ENCODE measurements around the gene RGS3. TPM values are rescaled to one million over a fixed set of nuclear protein-coding genes. Genes with fewer than 3 reads are reported as not detected.

Gene RGS3
- total RNA-seq, 3 donors from 2014 or later, result 51.4 to 65.9 (median 63.5) TPM

GRCh38 chr9:113452113-113452605, 11.4 kb upstream of the RGS3 start:
- ATAC-seq, result no peak
- Mint-ChIP-seq H3K27me3 (ENCODE audit: low read depth) (no peaks in the 10 kb centered on the region), H3K4me3 (no peak overlapping the region)

GRCh38 chr9:113454914-113455761, 8.4 kb upstream of the RGS3 start:
- no peak overlapping the region for H3K4me3 Mint-ChIP-seq
- no peaks in the 10 kb centered on the region for H3K36me3 Mint-ChIP-seq (ENCODE audit: insufficient read depth)
- ATAC-seq (no peak), DNase-seq (no peak)
- H3K27me3 Mint-ChIP-seq (ENCODE audit: low read depth), result no peaks in the 10 kb centered on the region
- H3K9me3 Mint-ChIP-seq, result no peaks in the 10 kb centered on the region
- no peaks in the 10 kb centered on the region for H3K4me1 Mint-ChIP-seq (ENCODE audit: low read depth)

More at GRCh38 chr9:113452113-113452605, 11.4 kb upstream of the RGS3 start:
- DNase-seq, result no peak
- H3K36me3 Mint-ChIP-seq (ENCODE audit: insufficient read depth), result no peaks in the 10 kb centered on the region
- no peaks in the 10 kb centered on the region for H3K4me1 Mint-ChIP-seq (ENCODE audit: low read depth)
- no peaks in the 10 kb centered on the region for H3K9me3 Mint-ChIP-seq

- ATAC-seq, result no peak
- Mint-ChIP-seq H3K4me1 (ENCODE audit: low read depth) (no peaks in the 10 kb centered on the region), H3K4me3 (no peak overlapping the region), H3K27me3 (ENCODE audit: low read depth) (no peaks in the 10 kb centered on the region), H3K36me3 (ENCODE audit: insufficient read depth) (no peaks in the 10 kb centered on the region), H3K9me3 (no peaks in the 10 kb centered on the region)
- no peak for DNase-seq
Measured at GRCh38 chr9:113456235-113456634, 7.3 kb upstream of the RGS3 start.

- no peaks in the 10 kb centered on the region for H3K4me1 Mint-ChIP-seq (ENCODE audit: low read depth)
- H3K9me3 Mint-ChIP-seq, result no peaks in the 10 kb centered on the region
- no peaks in the 10 kb centered on the region for H3K36me3 Mint-ChIP-seq (ENCODE audit: insufficient read depth)
- H3K27me3 Mint-ChIP-seq (ENCODE audit: low read depth), result no peaks in the 10 kb centered on the region
- ATAC-seq, result no peak
- DNase-seq, result no peak
- H3K4me3 Mint-ChIP-seq, result no peak overlapping the region
Measured at GRCh38 chr9:113461285-113461684, 2.2 kb upstream of the RGS3 start.

- no peaks in the 10 kb centered on the region for H3K27me3 Mint-ChIP-seq (ENCODE audit: low read depth)
- DNase-seq (no peak), ATAC-seq (no peak)
- no peak overlapping the region for H3K4me3 Mint-ChIP-seq
- no peaks in the 10 kb centered on the region for H3K9me3 Mint-ChIP-seq
- H3K4me1 Mint-ChIP-seq (ENCODE audit: low read depth), result no peaks in the 10 kb centered on the region
- no peaks in the 10 kb centered on the region for H3K36me3 Mint-ChIP-seq (ENCODE audit: insufficient read depth)
Measured at GRCh38 chr9:113461943-113462342, 1.6 kb upstream of the RGS3 start.

GRCh38 chr9:113462781-113463286, 693 bp upstream of the RGS3 start:
- H3K27me3 Mint-ChIP-seq (ENCODE audit: low read depth), result no peaks in the 10 kb centered on the region
- DNase-seq, result no peak
- H3K4me3 Mint-ChIP-seq, result no peak overlapping the region
- H3K4me1 Mint-ChIP-seq (ENCODE audit: low read depth), result no peaks in the 10 kb centered on the region
- H3K9me3 Mint-ChIP-seq, result peaks cover 6% of the 10 kb centered on the region
- H3K36me3 Mint-ChIP-seq (ENCODE audit: insufficient read depth), result no peaks in the 10 kb centered on the region
- ATAC-seq, result no peak

- ATAC-seq (no peak), DNase-seq (no peak)
- H3K36me3 Mint-ChIP-seq (ENCODE audit: insufficient read depth), result no peaks in the 10 kb centered on the region
- no peak overlapping the region for H3K4me3 Mint-ChIP-seq
- H3K27me3 Mint-ChIP-seq (ENCODE audit: low read depth), result no peaks in the 10 kb centered on the region
- peaks cover 10% of the 10 kb centered on the region for H3K9me3 Mint-ChIP-seq
- H3K4me1 Mint-ChIP-seq (ENCODE audit: low read depth), result no peaks in the 10 kb centered on the region
Measured at GRCh38 chr9:113464286-113464660, 746 bp downstream of the RGS3 start.

GRCh38 chr9:113465599-113466140, 2.1 kb downstream of the RGS3 start:
- ATAC-seq (no peak), DNase-seq (no peak)
- Mint-ChIP-seq H3K4me1 (ENCODE audit: low read depth) (no peaks in the 10 kb centered on the region), H3K9me3 (peaks cover 10% of the 10 kb centered on the region), H3K4me3 (no peak overlapping the region), H3K36me3 (ENCODE audit: insufficient read depth) (no peaks in the 10 kb centered on the region), H3K27me3 (ENCODE audit: low read depth) (no peaks in the 10 kb centered on the region)

GRCh38 chr9:113467183-113467582, 3.7 kb downstream of the RGS3 start:
- Mint-ChIP-seq H3K4me1 (ENCODE audit: low read depth) (no peaks in the 10 kb centered on the region), H3K9me3 (peaks cover 10% of the 10 kb centered on the region), H3K4me3 (no peak overlapping the region), H3K36me3 (ENCODE audit: insufficient read depth) (no peaks in the 10 kb centered on the region), H3K27me3 (ENCODE audit: low read depth) (no peaks in the 10 kb centered on the region)
- DNase-seq (no peak), ATAC-seq (no peak)

GRCh38 chr9:113468716-113469448, 5.4 kb downstream of the RGS3 start:
- Mint-ChIP-seq H3K4me1 (ENCODE audit: low read depth) (no peaks in the 10 kb centered on the region), H3K27me3 (ENCODE audit: low read depth) (no peaks in the 10 kb centered on the region), H3K36me3 (ENCODE audit: insufficient read depth) (no peaks in the 10 kb centered on the region), H3K4me3 (no peak overlapping the region), H3K9me3 (peaks cover 10% of the 10 kb centered on the region)
- DNase-seq, result no peak
- ATAC-seq, result no peak

GRCh38 chr9:113471143-113471542, 7.6 kb downstream of the RGS3 start:
- peaks cover 10% of the 10 kb centered on the region for H3K9me3 Mint-ChIP-seq
- H3K27me3 Mint-ChIP-seq (ENCODE audit: low read depth), result no peaks in the 10 kb centered on the region
- H3K4me3 Mint-ChIP-seq, result no peak overlapping the region
- H3K36me3 Mint-ChIP-seq (ENCODE audit: insufficient read depth), result no peaks in the 10 kb centered on the region
- ATAC-seq, result no peak
- H3K4me1 Mint-ChIP-seq (ENCODE audit: low read depth), result no peaks in the 10 kb centered on the region
- no peak for DNase-seq

GRCh38 chr9:113471566-113471965, 8.0 kb downstream of the RGS3 start:
- no peak for DNase-seq

GRCh38 chr9:113472199-113472598, 8.7 kb downstream of the RGS3 start:
- Mint-ChIP-seq H3K4me3 (no peak overlapping the region), H3K9me3 (peaks cover 10% of the 10 kb centered on the region), H3K27me3 (ENCODE audit: low read depth) (no peaks in the 10 kb centered on the region), H3K36me3 (ENCODE audit: insufficient read depth) (no peaks in the 10 kb centered on the region), H3K4me1 (ENCODE audit: low read depth) (no peaks in the 10 kb centered on the region)
- DNase-seq, result no peak
- no peak for ATAC-seq

More at GRCh38 chr9:113471566-113471965, 8.0 kb downstream of the RGS3 start:
- H3K4me3 Mint-ChIP-seq, result no peak overlapping the region
- ATAC-seq, result no peak
- H3K27me3 Mint-ChIP-seq (ENCODE audit: low read depth), result no peaks in the 10 kb centered on the region
- H3K36me3 Mint-ChIP-seq (ENCODE audit: insufficient read depth), result no peaks in the 10 kb centered on the region
- no peaks in the 10 kb centered on the region for H3K4me1 Mint-ChIP-seq (ENCODE audit: low read depth)
- H3K9me3 Mint-ChIP-seq, result peaks cover 10% of the 10 kb centered on the region

- no peaks in the 10 kb centered on the region for H3K27me3 Mint-ChIP-seq (ENCODE audit: low read depth)
- H3K36me3 Mint-ChIP-seq (ENCODE audit: insufficient read depth), result no peaks in the 10 kb centered on the region
- DNase-seq, result no peak
- no peak for ATAC-seq
- H3K9me3 Mint-ChIP-seq, result no peaks in the 10 kb centered on the region
- peaks cover 8% of the 10 kb centered on the region for H3K4me1 Mint-ChIP-seq (ENCODE audit: low read depth)
- no peak overlapping the region for H3K4me3 Mint-ChIP-seq
Measured at GRCh38 chr9:113474360-113475028, 11.0 kb downstream of the RGS3 start.
